CD14-positive monocyte (primary cell): Measurements from ENCODE around the gene TSEN34. TPM values are rescaled to one million over a fixed set of nuclear protein-coding genes. Genes with fewer than 3 reads are reported as not detected.

Source experiments
- DNase-seq, 3 donors: peaks; one replicate each; pipeline ENCODE4 v3.0.0-alpha.2; 2011 to 2022
- H2AFZ ChIP-seq: 2 replicates; pipeline ENCODE4 v1.6.0; 2012; ENCODE audit warnings: mild to moderate bottlenecking, low read depth, low read length, inconsistent platforms; ENCODE audit not compliant: insufficient read depth, poor library complexity, severe bottlenecking
- H3K27ac ChIP-seq, 2 donors: 1 replicate in 1 of 2; 2 replicates in 1 of 2; pipeline ENCODE4 v1.5.1; 2012 to 2013; ENCODE audit warnings: low read length in 2 of 2, control low read depth in 1 of 2, inconsistent platforms in 1 of 2, low read depth in 1 of 2, mild to moderate bottlenecking in 1 of 2
- H3K27me3 ChIP-seq, 2 donors: one replicate each; pipeline versions ENCODE4 v1.6.0 to v1.6.1; 2011 to 2013; ENCODE audit warnings: low read length in 2 of 2; ENCODE audit not compliant: control insufficient read depth in 2 of 2, insufficient read depth in 2 of 2
- H3K36me3 ChIP-seq, 2 donors: replicated peaks in 1 of 2; 1 replicate in 1 of 2; 2 replicates in 1 of 2; pipeline versions ENCODE4 v1.5.1 to v1.6.1; 2012 to 2013; ENCODE audit warnings: low read length in 2 of 2, control low read depth in 1 of 2, inconsistent platforms in 1 of 2, mild to moderate bottlenecking in 1 of 2; ENCODE audit not compliant: insufficient read depth in 2 of 2, control insufficient read depth in 1 of 2
- H3K4me1 ChIP-seq, 2 donors: 1 replicate in 1 of 2; 2 replicates in 1 of 2; pipeline versions ENCODE4 v1.5.1 to v1.6.1; 2012 to 2013; ENCODE audit warnings: low read length in 2 of 2, control low read depth in 1 of 2, inconsistent platforms in 1 of 2, mild to moderate bottlenecking in 1 of 2, moderate library complexity in 1 of 2; ENCODE audit not compliant: insufficient read depth in 2 of 2, control insufficient read depth in 1 of 2
- H3K4me2 ChIP-seq: replicated peaks from 2 replicates; pipeline ENCODE3; 2012; ENCODE audit warnings: low read length, moderate library complexity, mild to moderate bottlenecking; ENCODE audit not compliant: poor library complexity, severe bottlenecking; ENCODE audit errors: extremely low read depth
- H3K4me3 ChIP-seq, 3 experiments: fragments of 200-600 bp in 1 of 3; sonication (generic) in 1 of 3; replicated peaks in 1 of 3; 1 replicate in 2 of 3; 2 replicates in 1 of 3; pipeline ENCODE4 v1.5.1; 2011 to 2013; ENCODE audit warnings: low read length in 3 of 3, mild to moderate bottlenecking in 3 of 3, control low read depth in 2 of 3, low read depth in 2 of 3, inconsistent platforms in 1 of 3, moderate library complexity in 1 of 3
- H3K79me2 ChIP-seq: 2 replicates; pipeline ENCODE4 v1.6.0; 2012; ENCODE audit warnings: mild to moderate bottlenecking, control low read depth, inconsistent platforms, low read length, moderate library complexity; ENCODE audit not compliant: insufficient read depth
- H3K9ac ChIP-seq: 2 replicates; pipeline ENCODE4 v1.6.0; 2017; ENCODE audit warnings: low read length, mild to moderate bottlenecking; ENCODE audit not compliant: insufficient read depth, poor library complexity, severe bottlenecking
- H3K9me3 ChIP-seq, 2 donors: replicated peaks in 1 of 2; 1 replicate in 1 of 2; 2 replicates in 1 of 2; pipeline versions ENCODE4 v1.5.1 to v1.6.1; 2012 to 2013; ENCODE audit warnings: low read length in 2 of 2, control low read depth in 1 of 2; ENCODE audit not compliant: control insufficient read depth in 1 of 2, insufficient read depth in 1 of 2
- H4K20me1 ChIP-seq: 2 replicates; pipeline ENCODE4 v1.6.0; 2012; ENCODE audit warnings: mild to moderate bottlenecking, low read length, control low read depth, moderate library complexity; ENCODE audit not compliant: insufficient read depth
- H3K27ac Mint-ChIP-seq, 7 donors: one replicate each; pipeline ENCODE4 v1.8.0; 2020; ENCODE audit warnings: mild to moderate bottlenecking in 7 of 7, mixed read lengths in 7 of 7, moderate library complexity in 6 of 7, inconsistent platforms in 2 of 7
- H3K27me3 Mint-ChIP-seq, 3 donors: one replicate each; pipeline ENCODE4 v1.8.0; 2021 to 2022; ENCODE audit warnings: low read depth in 3 of 3, mild to moderate bottlenecking in 3 of 3, mixed read lengths in 3 of 3, moderate library complexity in 3 of 3, inconsistent platforms in 1 of 3
- H3K36me3 Mint-ChIP-seq, 2 donors: one replicate each; pipeline ENCODE4 v1.8.0; 2020; ENCODE audit warnings: mixed read lengths in 2 of 2, inconsistent platforms in 1 of 2, mild to moderate bottlenecking in 1 of 2
- H3K4me1 Mint-ChIP-seq: one replicate; pipeline ENCODE4 v1.8.0; 2020; ENCODE audit warnings: mild to moderate bottlenecking, mixed read lengths
- H3K4me3 Mint-ChIP-seq, 2 donors: one replicate each; pipeline ENCODE4 v1.8.0; 2020; ENCODE audit warnings: mild to moderate bottlenecking in 2 of 2, mixed read lengths in 2 of 2, moderate library complexity in 1 of 2
- H3K9me3 Mint-ChIP-seq, 7 donors: one replicate each; pipeline ENCODE4 v1.8.0; 2020 to 2022; ENCODE audit warnings: mixed read lengths in 7 of 7, mild to moderate bottlenecking in 6 of 7, moderate library complexity in 6 of 7, inconsistent platforms in 2 of 7
- CTCF ChIP-seq: fragments of 200-600 bp; IDR thresholded peaks from one replicate; pipeline ENCODE4 v1.8.0; 2022; ENCODE audit warnings: antibody characterized with exemption, mild to moderate bottlenecking
- WGBS: methylation state at CpG from one replicate; pipeline ENCODE4 v1.1.5; 2013; ENCODE audit warnings: missing lambda C conversion rate; ENCODE audit not compliant: insufficient coverage; 5-methylcytosine and 5-hydroxymethylcytosine counted together
- intact Hi-C, 2 donors: fragments of 100-400 bp; cut with micrococcal nuclease; formaldehyde crosslinking; loops; one replicate each; pipeline versions ENCODE4 v1.15.0 to v1.15.1; 2023
- polyA plus RNA-seq, 3 donors: library from polyadenylated mRNA; depleted of rRNA in 1 of 3; unstranded in 2 of 3; stranded (reverse) in 1 of 3; fragments of 300-500 nt in 2 of 3; fragments of >200 nt in 1 of 3; fragmentation: Illumina TruSeq in 2 of 3; gene quantifications; 1 replicate in 2 of 3; 2 replicates in 1 of 3; pipeline ENCODE4 v1.2.3, GENCODE V29; 2012 to 2021

TSEN34 gene
- polyA plus RNA-seq, 3 donors: 59.3 to 125 (median 109) TPM

GRCh38 chr19:54190503-54191010, 551 bp upstream of the TSEN34 start:
- Histone ChIP-seq H3K27me3 (no peaks in the 10 kb centered on the region), H2AFZ (peak overlapping the region; percentile 73), H4K20me1 (peaks cover 40% of the 10 kb centered on the region), H3K4me2 (peak overlapping the region; percentile 99), H3K9me3 (no peaks in the 10 kb centered on the region), H3K79me2 (peaks cover 50% of the 10 kb centered on the region), H3K27ac (peak overlapping the region; percentile 98 to 99), H3K9ac (peak overlapping the region; percentile 93), H3K36me3 (peaks cover 34 to 51% of the 10 kb centered on the region in 2 donors), H3K4me1 (peaks cover 30 to 47% of the 10 kb centered on the region in 2 donors), H3K4me3 (peak overlapping the region; percentile 62 to 97 (median 89))
- H3K27me3 Mint-ChIP-seq: peaks cover 0 to 3% (median 1%) of the 10 kb centered on the region in 3 donors
- H3K36me3 Mint-ChIP-seq: peaks cover 47 to 58% of the 10 kb centered on the region in 2 donors
- WGBS: under 1% methylated on average over 56 of the region's 56 CpGs
- TF ChIP-seq CTCF: no peak
- H3K4me1 Mint-ChIP-seq: peaks cover 36% of the 10 kb centered on the region
- intact Hi-C loops: loop anchor here (1.0 to 10.0 kb wide), 4 partner anchors 32 to 1464 kb away; partner anchors contain the start of genes LENG1 (in 1 of the 2), LENG8 (in 1 of the 2) and U2AF2 (in 1 of the 2)
- H3K4me3 Mint-ChIP-seq: peak overlapping the region; percentile 93 to 95
- peaks cover 0 to 2% (median 0%) of the 10 kb centered on the region in 7 donors for H3K9me3 Mint-ChIP-seq
- H3K27ac Mint-ChIP-seq: peak overlapping the region; percentile 99 to 100 (median 100)
- peak; percentile 99 to 100 (median 100) for DNase-seq

DNA sequence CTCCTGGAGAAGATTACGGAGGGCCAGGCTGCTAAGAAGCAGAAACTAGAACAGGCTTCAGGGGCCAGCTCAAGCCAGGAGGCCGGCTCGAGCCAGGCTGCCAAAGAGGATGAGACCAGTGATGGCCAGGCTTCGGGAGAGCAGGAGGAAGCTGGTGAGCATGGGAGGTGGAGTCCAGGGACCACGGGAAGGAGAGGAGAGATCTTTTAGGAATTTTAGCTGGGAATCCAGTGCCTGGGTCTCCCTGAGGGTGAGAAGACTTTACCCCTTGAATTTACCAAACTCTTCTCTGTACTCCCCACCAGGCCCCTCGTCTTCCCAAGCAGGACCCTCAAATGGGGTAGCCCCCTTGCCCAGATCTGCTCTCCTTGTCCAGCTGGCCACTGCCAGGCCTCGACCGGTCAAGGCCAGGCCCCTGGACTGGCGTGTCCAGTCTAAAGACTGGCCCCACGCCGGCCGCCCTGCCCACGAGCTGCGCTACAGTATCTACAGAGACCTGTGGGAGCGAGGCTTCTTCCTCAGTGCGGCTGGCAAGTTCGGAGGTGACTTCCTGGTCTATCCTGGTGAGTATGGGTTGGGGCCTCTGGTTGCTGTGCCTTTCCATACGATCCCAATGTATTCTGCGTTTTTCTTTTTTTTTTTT, 824 bp downstream of the TSEN34 start:
- H3K9me3 Mint-ChIP-seq: peaks cover 0 to 2% (median 0%) of the 10 kb centered on the region in 7 donors

More for the DNA sequence above, 824 bp downstream of the TSEN34 start:
- H3K9ac ChIP-seq: peak overlapping the region; percentile 93
- WGBS: 64% methylated on average over 10 of the region's 19 CpGs
- no peaks in the 10 kb centered on the region for H3K9me3 ChIP-seq
- H3K27me3 ChIP-seq: no peaks in the 10 kb centered on the region
- peak overlapping the region; percentile 98 to 99 for H3K27ac ChIP-seq
- Mint-ChIP-seq H3K4me1 (peaks cover 35% of the 10 kb centered on the region), H3K36me3 (peaks cover 39 to 47% of the 10 kb centered on the region in 2 donors), H3K27ac (peak overlapping the region; percentile 90 to 100 (median 93)), H3K27me3 (peaks cover 0 to 1% (median 1%) of the 10 kb centered on the region in 3 donors), H3K4me3 (peak overlapping the region; percentile 94 to 95)
- no peak for TF ChIP-seq CTCF
- DNase-seq: no peak
- peaks cover 47% of the 10 kb centered on the region for H3K79me2 ChIP-seq
- peak overlapping the region; percentile 73 for H2AFZ ChIP-seq
- intact Hi-C loops: loop anchor here (1.0 to 10.0 kb wide), 4 partner anchors 33 to 1463 kb away; partner anchors contain the start of genes LENG1 (in 1 of the 2), LENG8 (in 1 of the 2) and U2AF2 (in 1 of the 2)
- H4K20me1 ChIP-seq: peaks cover 34% of the 10 kb centered on the region
- peak overlapping the region; percentile 99 for H3K4me2 ChIP-seq
- peak overlapping the region; percentile 62 to 97 (median 89) for H3K4me3 ChIP-seq
- H3K36me3 ChIP-seq: peaks cover 26 to 46% of the 10 kb centered on the region in 2 donors
- H3K4me1 ChIP-seq: peaks cover 33 to 44% of the 10 kb centered on the region in 2 donors
